GM12878 (cell line): ENCODE data around the gene KRT24. TPM values are rescaled to one million over a fixed set of nuclear protein-coding genes. Genes with fewer than 3 reads are reported as not detected.
A peak's percentile ranks its signal among the peaks of the same experiment; 100 is the strongest.

ENCODE experiments used
- ATAC-seq: fragments of 200-7000 bp; cut with Tn5 transposase; 3 replicates; pipeline ENCODE4 v1.9.1; 2020; ENCODE audit warnings: mild to moderate bottlenecking, moderate library complexity
- BruUV-seq: library from RNA; stranded (reverse); fragments of 400-500 nt; replicated peaks from 2 replicates; lab custom pipeline; 2021; lab: Mats Ljungman, UMichigan
- CTCF ChIA-PET: fragments of 300-600 bp; sonication (Branson Sonifier 250); formaldehyde crosslinking; extraction: SDS; loops from one replicate; lab custom pipeline; 2021; ENCODE audit warnings: inconsistent platforms; lab: Yijun Ruan, JAX
- POLR2A ChIA-PET: fragments of 350-600 bp; formaldehyde crosslinking; extraction: SDS; loops from one replicate; lab custom pipeline; 2021; ENCODE audit warnings: inconsistent platforms; lab: Charles Lee
- RAD21 ChIA-PET: fragments of 300-600 bp; sonication (Branson Sonifier 250); formaldehyde crosslinking; loops from one replicate; lab custom pipeline; 2023; ENCODE audit warnings: antibody characterized with exemption; ENCODE audit not compliant: unreplicated experiment; lab: Charles Lee
- SMC1A ChIA-PET: fragments of 300-600 bp; sonication (Branson Sonifier 250); formaldehyde crosslinking; loops from one replicate; lab custom pipeline; 2023; ENCODE audit not compliant: unreplicated experiment, uncharacterized antibody; lab: Charles Lee
- DNase-seq: peaks from one replicate; pipeline ENCODE4 v3.0.0-alpha.2; 2011; ENCODE audit warnings: low read depth, low spot score
- FAIRE-seq: peaks from 3 replicates; lab custom pipeline; 2011; peaks lifted over from hg19 to GRCh38; lab: Jason Lieb, UNC
- H2AFZ ChIP-seq: 2 replicates; pipeline ENCODE4 v1.6.0; 2011; ENCODE audit warnings: low read depth, low read length, control low read depth; ENCODE audit not compliant: control insufficient read depth
- H3K27ac ChIP-seq: 2 replicates; pipeline ENCODE4 v1.5.1; 2011; ENCODE audit warnings: control low read depth; ENCODE audit not compliant: control insufficient read depth, insufficient read depth
- H3K27me3 ChIP-seq, 2 experiments: replicated peaks in 1 of 2; 2 replicates each; pipeline versions ENCODE4 v1.6.0 to v1.6.1; 2011; ENCODE audit warnings: low read length in 1 of 2; ENCODE audit not compliant: control insufficient read depth in 2 of 2, insufficient read depth in 2 of 2
- H3K36me3 ChIP-seq, 2 experiments: 2 replicates each; pipeline ENCODE4 v1.5.1; 2011; ENCODE audit warnings: low read length in 1 of 2; ENCODE audit not compliant: control insufficient read depth in 2 of 2, insufficient read depth in 2 of 2
- H3K4me1 ChIP-seq: 2 replicates; pipeline ENCODE4 v1.6.1; 2011; ENCODE audit warnings: mild to moderate bottlenecking, low read length, moderate library complexity, mixed read lengths; ENCODE audit not compliant: control insufficient read depth, insufficient read depth
- H3K4me2 ChIP-seq: 2 replicates; pipeline ENCODE4 v1.6.0; 2011; ENCODE audit warnings: control low read depth; ENCODE audit not compliant: control insufficient read depth, insufficient read depth
- H3K4me3 ChIP-seq: fragments of 200-600 bp; sonication (generic); 2 replicates; pipeline ENCODE4 v1.5.1; 2016
- H3K79me2 ChIP-seq: 2 replicates; pipeline ENCODE4 v1.6.0; 2011; ENCODE audit warnings: low read length; ENCODE audit not compliant: control insufficient read depth, insufficient read depth
- H3K9ac ChIP-seq: 2 replicates; pipeline ENCODE4 v1.8.0; 2011; ENCODE audit warnings: low read length, control low read depth, mixed read lengths; ENCODE audit not compliant: control insufficient read depth, insufficient read depth
- H3K9me3 ChIP-seq: replicated peaks from 3 replicates; pipeline ENCODE4 v1.5.1; 2011; ENCODE audit warnings: mild to moderate bottlenecking, low read length; ENCODE audit not compliant: control insufficient read depth, insufficient read depth
- H4K20me1 ChIP-seq: 2 replicates; pipeline ENCODE4 v1.6.0; 2011; ENCODE audit not compliant: control insufficient read depth, insufficient read depth
- BCL11A ChIP-seq: IDR thresholded peaks from 2 replicates; pipeline ENCODE4 v1.6.1; 2011; ENCODE audit warnings: low read depth, low read length
- CBFB ChIP-seq: IDR thresholded peaks from 2 replicates; pipeline ENCODE4 v1.6.1; 2016; ENCODE audit warnings: antibody characterized with exemption, low read depth
- CBX5 ChIP-seq: sonication (generic); IDR thresholded peaks from 2 replicates; pipeline ENCODE4 v1.6.1; 2016; ENCODE audit warnings: low read depth, moderate library complexity, mild to moderate bottlenecking, inconsistent platforms
- PAX8 ChIP-seq: fragments of 450-650 bp; IDR thresholded peaks from 2 replicates; pipeline ENCODE4 v1.6.1; 2017; ENCODE audit warnings: mild to moderate bottlenecking, moderate library complexity
- RUNX3 ChIP-seq: IDR thresholded peaks from 2 replicates; pipeline ENCODE4 v1.6.1; 2012; ENCODE audit warnings: low read length, inconsistent platforms
- TCF3 ChIP-seq: IDR thresholded peaks from 2 replicates; pipeline ENCODE4 v1.6.1; 2012; ENCODE audit warnings: low read depth, mild to moderate bottlenecking, low read length, borderline replicate concordance; ENCODE audit not compliant: insufficient read depth
- ZSCAN29 ChIP-seq: fragments of 450-650 bp; IDR thresholded peaks from 2 replicates; pipeline ENCODE4 v1.6.1; 2017; ENCODE audit warnings: mild to moderate bottlenecking, moderate library complexity
- WGBS: methylation state at CpG from one replicate; pipeline ENCODE4 v1.1.6; 2016; ENCODE audit warnings: low lambda C conversion rate; ENCODE audit not compliant: insufficient replicate concordance, insufficient coverage; ENCODE audit errors: missing lambda C conversion rate; 5-methylcytosine and 5-hydroxymethylcytosine counted together
- in situ Hi-C: fragments of 300-500 bp; cut with MboI; formaldehyde crosslinking; loops from 9 replicates; pipeline ENCODE4 v1.14.3; 2018; ENCODE audit warnings: mixed read lengths
- intact Hi-C: fragments of 100-400 bp; cut with micrococcal nuclease; formaldehyde crosslinking; loops from one replicate; pipeline ENCODE4 v1.14.2; 2022; ENCODE audit not compliant: unreplicated experiment
- polyA plus RNA-seq, 11 experiments: library from polyadenylated mRNA; depleted of rRNA in 4 of 11; unstranded in 6 of 11; stranded (reverse) in 5 of 11; fragments of >200 nt; fragmentation: Nextera tagmentation in 4 of 11; fragmentation: Illumina TruSeq in 1 of 11; extraction: Ambion mirVana in 4 of 11; extraction: Trizol in 1 of 11; gene quantifications; 1 replicate in 1 of 11; 2 replicates in 10 of 11; pipeline versions ENCODE4 v1.2.1 to v1.2.3, GENCODE V29; 2011 to 2016; ENCODE audit warnings: inconsistent platforms in 2 of 11, missing spikeins in 2 of 11, low read depth in 1 of 11
- total RNA-seq, 4 experiments: library from RNA; depleted of rRNA in 3 of 4; stranded (reverse); fragments of >200 nt in 3 of 4; fragmentation: Illumina TruSeq in 1 of 4; extraction: Trizol in 1 of 4; gene quantifications; 2 replicates each; pipeline versions ENCODE4 v1.2.1 to v1.2.3, GENCODE V29; 2013 to 2021
- TF ChIP-seq, protein P1 (sequence below): fragments of 450-650 bp; IDR thresholded peaks from 2 replicates; pipeline ENCODE4 v1.6.1; 2017; ENCODE audit warnings: mild to moderate bottlenecking, moderate library complexity
- TF ChIP-seq, protein P2 (sequence below): fragments of 450-650 bp; IDR thresholded peaks from 2 replicates; pipeline ENCODE4 v1.6.1; 2017; ENCODE audit warnings: antibody characterized with exemption, mild to moderate bottlenecking, moderate library complexity
- TF ChIP-seq, protein P3 (sequence below): IDR thresholded peaks from 2 replicates; pipeline ENCODE4 v1.6.1; 2012; ENCODE audit warnings: low read depth, low read length, improper control_type of control experiment
- TF ChIP-seq, protein P4 (sequence below): IDR thresholded peaks from 2 replicates; pipeline ENCODE4 v1.6.1; 2012; ENCODE audit warnings: low read depth, low read length, improper control_type of control experiment

KRT24 gene
- total and polyA plus RNA-seq, 10 of the 15 experiments (the other 5 are each of a cell fraction or from before 2014, with no cell fraction given): not detected

DNA sequence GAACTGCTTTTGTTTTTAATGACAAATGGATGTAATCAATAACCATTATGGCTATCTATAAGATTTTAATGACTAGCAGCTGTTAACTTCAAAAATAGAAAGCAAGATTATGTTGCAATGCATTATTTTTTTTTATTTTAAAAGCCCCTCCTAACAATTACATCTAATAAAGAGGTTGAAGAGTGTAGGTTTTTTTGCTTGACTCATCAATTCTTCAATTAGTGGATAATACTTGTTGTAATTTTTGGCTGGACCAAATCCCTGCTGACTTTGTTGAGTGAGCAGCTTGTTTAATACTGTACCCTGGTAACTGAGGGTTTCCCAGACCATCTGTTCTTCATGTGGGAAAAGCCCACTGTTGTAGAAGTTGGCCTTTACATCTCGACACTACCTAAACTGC is 27.4 kb upstream of the KRT24 start (continued):
- TF ChIP-seq, protein P1, sequence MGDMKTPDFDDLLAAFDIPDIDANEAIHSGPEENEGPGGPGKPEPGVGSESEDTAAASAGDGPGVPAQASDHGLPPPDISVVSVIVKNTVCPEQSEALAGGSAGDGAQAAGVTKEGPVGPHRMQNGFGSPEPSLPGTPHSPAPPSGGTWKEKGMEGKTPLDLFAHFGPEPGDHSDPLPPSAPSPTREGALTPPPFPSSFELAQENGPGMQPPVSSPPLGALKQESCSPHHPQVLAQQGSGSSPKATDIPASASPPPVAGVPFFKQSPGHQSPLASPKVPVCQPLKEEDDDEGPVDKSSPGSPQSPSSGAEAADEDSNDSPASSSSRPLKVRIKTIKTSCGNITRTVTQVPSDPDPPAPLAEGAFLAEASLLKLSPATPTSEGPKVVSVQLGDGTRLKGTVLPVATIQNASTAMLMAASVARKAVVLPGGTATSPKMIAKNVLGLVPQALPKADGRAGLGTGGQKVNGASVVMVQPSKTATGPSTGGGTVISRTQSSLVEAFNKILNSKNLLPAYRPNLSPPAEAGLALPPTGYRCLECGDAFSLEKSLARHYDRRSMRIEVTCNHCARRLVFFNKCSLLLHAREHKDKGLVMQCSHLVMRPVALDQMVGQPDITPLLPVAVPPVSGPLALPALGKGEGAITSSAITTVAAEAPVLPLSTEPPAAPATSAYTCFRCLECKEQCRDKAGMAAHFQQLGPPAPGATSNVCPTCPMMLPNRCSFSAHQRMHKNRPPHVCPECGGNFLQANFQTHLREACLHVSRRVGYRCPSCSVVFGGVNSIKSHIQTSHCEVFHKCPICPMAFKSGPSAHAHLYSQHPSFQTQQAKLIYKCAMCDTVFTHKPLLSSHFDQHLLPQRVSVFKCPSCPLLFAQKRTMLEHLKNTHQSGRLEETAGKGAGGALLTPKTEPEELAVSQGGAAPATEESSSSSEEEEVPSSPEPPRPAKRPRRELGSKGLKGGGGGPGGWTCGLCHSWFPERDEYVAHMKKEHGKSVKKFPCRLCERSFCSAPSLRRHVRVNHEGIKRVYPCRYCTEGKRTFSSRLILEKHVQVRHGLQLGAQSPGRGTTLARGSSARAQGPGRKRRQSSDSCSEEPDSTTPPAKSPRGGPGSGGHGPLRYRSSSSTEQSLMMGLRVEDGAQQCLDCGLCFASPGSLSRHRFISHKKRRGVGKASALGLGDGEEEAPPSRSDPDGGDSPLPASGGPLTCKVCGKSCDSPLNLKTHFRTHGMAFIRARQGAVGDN: no peak
- TF ChIP-seq CBFB (no peak), PAX8 (no peak)

DNA sequence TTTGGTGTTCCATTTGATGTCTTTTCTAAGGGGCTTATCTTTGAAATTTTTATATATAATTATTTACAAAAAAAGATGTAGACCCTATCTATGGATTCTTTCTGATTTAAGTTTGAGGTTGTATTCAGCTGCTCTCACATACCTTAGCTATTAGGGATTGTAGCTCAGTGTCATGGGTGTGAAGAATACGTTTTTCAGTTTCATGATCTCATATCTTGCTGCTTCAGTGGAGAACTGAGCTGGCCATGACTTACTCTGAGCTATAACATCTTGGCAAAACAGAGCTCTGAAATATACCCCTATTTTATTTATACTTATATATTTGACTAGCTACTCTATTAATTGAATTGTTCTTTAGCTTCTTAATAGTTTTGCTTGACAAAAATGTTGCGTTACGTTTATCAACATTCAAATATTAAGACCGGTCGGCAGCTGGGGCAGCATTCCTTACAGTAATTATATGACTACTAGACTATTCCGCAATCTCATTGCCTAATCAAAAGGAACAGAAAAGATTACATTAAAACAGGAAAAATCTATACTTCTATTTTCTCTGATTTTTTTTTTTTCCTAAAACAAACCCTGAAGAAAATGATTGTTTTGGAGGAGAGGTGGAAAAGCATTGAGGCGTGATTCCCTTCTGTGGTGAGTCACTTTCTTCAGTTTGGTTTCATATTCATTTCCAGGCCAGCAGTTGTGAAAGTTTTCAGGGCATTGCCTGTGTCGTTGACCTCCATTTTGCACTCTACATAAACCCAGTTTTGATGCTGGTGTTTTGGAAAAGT is 24.1 kb upstream of the KRT24 start:
- Histone ChIP-seq H3K27me3 (no peaks in the 10 kb centered on the region; a peak in 1 of 4 replicates), H4K20me1 (no peaks in the 10 kb centered on the region), H3K4me1 (peaks cover 3% of the 10 kb centered on the region; the same call in 1 of the 2 replicates), H3K36me3 (no peaks in the 10 kb centered on the region), H3K4me3 (no peak overlapping the region), H3K79me2 (no peaks in the 10 kb centered on the region), H3K4me2 (peak overlapping the region; percentile 54), H3K27ac (no peak overlapping the region), H3K9ac (no peak overlapping the region), H3K9me3 (no peaks in the 10 kb centered on the region; the same call in 1 of the 3 replicates), H2AFZ (no peak overlapping the region)
- DNase-seq: peak; percentile 41
- in situ Hi-C loops: no loop called here
- RAD21 ChIA-PET: interaction anchor here (0.9 to 1.4 kb wide), 12 partner anchors 8 to 937 kb away, joined by 3 to 16 read pairs (median 4); partner anchors contain the start of gene SMARCE1
- no TSS peak for BruUV-seq
- peak; percentile 99 for ATAC-seq
- intact Hi-C loops: loop anchor here (5.0 to 10.0 kb wide), 3 partner anchors 80 to 163 kb away; partner anchors contain the start of genes CCR7 and SMARCE1
- POLR2A ChIA-PET: interaction anchor here (0.6 to 1.1 kb wide), 5 partner anchors 12 to 940 kb away, joined by 3 to 4 read pairs (median 3); no protein-coding TSS in a partner anchor
- FAIRE-seq: peak; percentile 44
- SMC1A ChIA-PET: interaction anchor here (0.6 to 1.6 kb wide), 21 partner anchors 8 to 1264 kb away, joined by 3 to 10 read pairs (median 4); partner anchors contain the start of gene KRT25
- CTCF ChIA-PET: interaction anchor here (0.6 to 1.3 kb wide), 10 partner anchors 12 to 111 kb away, joined by 3 to 14 read pairs (median 4); no protein-coding TSS in a partner anchor
- 47% methylated on average over 8 of the region's 8 CpGs for WGBS
- no peak for TF ChIP-seq CBX5
- TF ChIP-seq BCL11A: 0 out of 2 replicates have a peak, but pooled peaks have one; percentile 12
- TF ChIP-seq, protein P2, sequence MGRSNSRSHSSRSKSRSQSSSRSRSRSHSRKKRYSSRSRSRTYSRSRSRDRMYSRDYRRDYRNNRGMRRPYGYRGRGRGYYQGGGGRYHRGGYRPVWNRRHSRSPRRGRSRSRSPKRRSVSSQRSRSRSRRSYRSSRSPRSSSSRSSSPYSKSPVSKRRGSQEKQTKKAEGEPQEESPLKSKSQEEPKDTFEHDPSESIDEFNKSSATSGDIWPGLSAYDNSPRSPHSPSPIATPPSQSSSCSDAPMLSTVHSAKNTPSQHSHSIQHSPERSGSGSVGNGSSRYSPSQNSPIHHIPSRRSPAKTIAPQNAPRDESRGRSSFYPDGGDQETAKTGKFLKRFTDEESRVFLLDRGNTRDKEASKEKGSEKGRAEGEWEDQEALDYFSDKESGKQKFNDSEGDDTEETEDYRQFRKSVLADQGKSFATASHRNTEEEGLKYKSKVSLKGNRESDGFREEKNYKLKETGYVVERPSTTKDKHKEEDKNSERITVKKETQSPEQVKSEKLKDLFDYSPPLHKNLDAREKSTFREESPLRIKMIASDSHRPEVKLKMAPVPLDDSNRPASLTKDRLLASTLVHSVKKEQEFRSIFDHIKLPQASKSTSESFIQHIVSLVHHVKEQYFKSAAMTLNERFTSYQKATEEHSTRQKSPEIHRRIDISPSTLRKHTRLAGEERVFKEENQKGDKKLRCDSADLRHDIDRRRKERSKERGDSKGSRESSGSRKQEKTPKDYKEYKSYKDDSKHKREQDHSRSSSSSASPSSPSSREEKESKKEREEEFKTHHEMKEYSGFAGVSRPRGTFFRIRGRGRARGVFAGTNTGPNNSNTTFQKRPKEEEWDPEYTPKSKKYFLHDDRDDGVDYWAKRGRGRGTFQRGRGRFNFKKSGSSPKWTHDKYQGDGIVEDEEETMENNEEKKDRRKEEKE: no peak
- no peak for TF ChIP-seq TCF3
- TF ChIP-seq ZSCAN29: no peak
- TF ChIP-seq, protein P3, sequence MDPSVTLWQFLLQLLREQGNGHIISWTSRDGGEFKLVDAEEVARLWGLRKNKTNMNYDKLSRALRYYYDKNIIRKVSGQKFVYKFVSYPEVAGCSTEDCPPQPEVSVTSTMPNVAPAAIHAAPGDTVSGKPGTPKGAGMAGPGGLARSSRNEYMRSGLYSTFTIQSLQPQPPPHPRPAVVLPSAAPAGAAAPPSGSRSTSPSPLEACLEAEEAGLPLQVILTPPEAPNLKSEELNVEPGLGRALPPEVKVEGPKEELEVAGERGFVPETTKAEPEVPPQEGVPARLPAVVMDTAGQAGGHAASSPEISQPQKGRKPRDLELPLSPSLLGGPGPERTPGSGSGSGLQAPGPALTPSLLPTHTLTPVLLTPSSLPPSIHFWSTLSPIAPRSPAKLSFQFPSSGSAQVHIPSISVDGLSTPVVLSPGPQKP: no peak
- peak; percentile 79 for TF ChIP-seq RUNX3
- TF ChIP-seq, protein P4, sequence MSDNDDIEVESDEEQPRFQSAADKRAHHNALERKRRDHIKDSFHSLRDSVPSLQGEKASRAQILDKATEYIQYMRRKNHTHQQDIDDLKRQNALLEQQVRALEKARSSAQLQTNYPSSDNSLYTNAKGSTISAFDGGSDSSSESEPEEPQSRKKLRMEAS: no peak
